Tibial nerve (tissue), 4 donors: ENCODE measurements around the gene SLC10A7.

Experiments
- EP300 ChIP-seq, 2 donors: sonication (generic); formaldehyde crosslinking; IDR thresholded peaks; one replicate each; pipeline ENCODE4 v1.6.1; 2017; ENCODE audit warnings: antibody characterized with exemption in 2 of 2, mild to moderate bottlenecking in 1 of 2
- POLR2A ChIP-seq, 2 donors: fragments of 450-650 bp; IDR thresholded peaks; one replicate each; pipeline ENCODE4 v1.6.1; 2017; ENCODE audit warnings: antibody characterized with exemption in 2 of 2, mild to moderate bottlenecking in 2 of 2, moderate library complexity in 2 of 2
- TF ChIP-seq, protein P1 (sequence below), 5 experiments: fragments of 200-600 bp in 3 of 5; fragments of 450-650 bp in 2 of 5; sonication (generic) in 3 of 5; IDR thresholded peaks; one replicate each; pipeline ENCODE4 v1.5.1; 2016 to 2019; ENCODE audit warnings: antibody characterized with exemption in 5 of 5, mild to moderate bottlenecking in 3 of 5, moderate library complexity in 2 of 5

DNA sequence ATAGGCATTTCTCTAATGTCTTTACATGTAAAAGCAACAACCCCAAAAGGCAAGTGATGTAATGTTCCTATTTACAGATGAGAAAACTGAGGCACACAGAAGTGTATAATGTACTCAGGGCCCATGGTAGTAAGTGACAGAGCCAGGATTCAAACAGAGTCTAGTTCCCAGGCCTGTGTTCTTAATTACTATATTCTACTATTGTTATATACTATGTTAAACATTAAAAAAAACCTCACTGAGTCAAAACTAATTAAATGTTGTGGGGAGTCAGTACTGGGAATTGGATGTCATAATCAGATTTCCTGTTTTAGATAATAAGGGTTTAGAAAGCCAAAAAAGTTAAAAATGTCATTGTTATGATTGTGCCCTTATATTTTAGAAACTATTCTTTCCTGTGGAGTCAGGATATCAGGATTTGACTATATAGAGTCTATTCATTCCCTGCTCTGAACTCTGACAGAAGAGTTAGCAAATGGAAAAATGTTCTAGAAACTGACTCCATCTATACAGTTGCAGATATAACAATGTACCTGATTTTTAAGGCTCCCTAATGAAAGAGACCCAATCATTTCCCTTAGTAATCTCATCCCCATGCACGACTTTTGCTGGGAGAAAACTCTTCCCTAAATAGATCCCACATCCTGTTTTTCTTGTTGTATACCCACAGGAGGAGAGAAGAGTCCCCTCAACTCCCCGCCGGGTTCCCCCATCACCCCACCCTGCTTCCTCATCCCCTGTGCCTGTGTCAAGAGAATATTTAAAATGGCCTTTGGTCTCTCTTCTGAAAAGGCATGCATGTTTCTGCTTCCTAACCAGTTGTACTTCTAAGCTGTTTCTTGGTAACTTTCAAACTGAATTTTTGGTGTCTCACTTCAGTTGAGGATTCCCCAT is 237.7 kb downstream of the SLC10A7 start:
- TF ChIP-seq, protein P1, sequence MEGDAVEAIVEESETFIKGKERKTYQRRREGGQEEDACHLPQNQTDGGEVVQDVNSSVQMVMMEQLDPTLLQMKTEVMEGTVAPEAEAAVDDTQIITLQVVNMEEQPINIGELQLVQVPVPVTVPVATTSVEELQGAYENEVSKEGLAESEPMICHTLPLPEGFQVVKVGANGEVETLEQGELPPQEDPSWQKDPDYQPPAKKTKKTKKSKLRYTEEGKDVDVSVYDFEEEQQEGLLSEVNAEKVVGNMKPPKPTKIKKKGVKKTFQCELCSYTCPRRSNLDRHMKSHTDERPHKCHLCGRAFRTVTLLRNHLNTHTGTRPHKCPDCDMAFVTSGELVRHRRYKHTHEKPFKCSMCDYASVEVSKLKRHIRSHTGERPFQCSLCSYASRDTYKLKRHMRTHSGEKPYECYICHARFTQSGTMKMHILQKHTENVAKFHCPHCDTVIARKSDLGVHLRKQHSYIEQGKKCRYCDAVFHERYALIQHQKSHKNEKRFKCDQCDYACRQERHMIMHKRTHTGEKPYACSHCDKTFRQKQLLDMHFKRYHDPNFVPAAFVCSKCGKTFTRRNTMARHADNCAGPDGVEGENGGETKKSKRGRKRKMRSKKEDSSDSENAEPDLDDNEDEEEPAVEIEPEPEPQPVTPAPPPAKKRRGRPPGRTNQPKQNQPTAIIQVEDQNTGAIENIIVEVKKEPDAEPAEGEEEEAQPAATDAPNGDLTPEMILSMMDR (IDR thresholded peaks at IDR 0.05): no peak
- TF ChIP-seq POLR2A (IDR thresholded peaks at IDR 0.05) (no peak), EP300 (IDR thresholded peaks at IDR 0.05) (no peak)
